Mesodermal cell (in vitro differentiated cells): ENCODE measurements around the gene TRABD.
"Not testable (repeated sequence)": the region's sequence is repeated elsewhere in the genome, so short reads cannot be mapped to it uniquely, and the experiment has no call there.

Experiments
- H3K27ac ChIP-seq: 2 replicates; pipeline ENCODE4 v1.7.0; 2013; ENCODE audit warnings: mild to moderate bottlenecking, low read depth, low read length, moderate library complexity; ENCODE audit not compliant: severe bottlenecking
- H3K36me3 ChIP-seq: 2 replicates; pipeline ENCODE4 v1.7.1; 2013; ENCODE audit warnings: mild to moderate bottlenecking, low read length, moderate library complexity; ENCODE audit not compliant: control insufficient read depth, insufficient read depth
- H3K4me1 ChIP-seq: one replicate; pipeline ENCODE4 v1.7.1; 2013; ENCODE audit warnings: mild to moderate bottlenecking, low read length; ENCODE audit not compliant: insufficient read depth, control insufficient read depth, poor library complexity, severe bottlenecking
- H3K4me3 ChIP-seq: 2 replicates; pipeline ENCODE4 v1.7.0; 2013; ENCODE audit warnings: low read length, control low read depth, mild to moderate bottlenecking; ENCODE audit not compliant: insufficient read depth, poor library complexity, severe bottlenecking; ENCODE audit errors: extremely low read depth
- H3K9me3 ChIP-seq: 2 replicates; pipeline ENCODE4 v1.7.1; 2013; ENCODE audit warnings: mild to moderate bottlenecking, low read length, moderate library complexity; ENCODE audit not compliant: control insufficient read depth
- WGBS, 2 experiments: methylation state at CpG; one replicate each; pipeline ENCODE4 v1.1.5; 2013; ENCODE audit warnings: missing lambda C conversion rate in 2 of 2; ENCODE audit not compliant: insufficient coverage in 2 of 2; 5-methylcytosine and 5-hydroxymethylcytosine counted together

TRABD gene

GRCh38 chr22:50199829-50200460 is 14.2 kb downstream of the TRABD start:
- Histone ChIP-seq H3K4me3 (peak overlapping the region; percentile 67), H3K4me1 (peaks cover 5% of the 10 kb centered on the region), H3K27ac (no peak overlapping the region), H3K9me3 (peaks cover 10% of the 10 kb centered on the region), H3K36me3 (peaks cover 50% of the 10 kb centered on the region)
- 10 to 16% methylated on average over 17 to 25 of the region's 34 CpGs for WGBS, 2 experiments

GRCh38 chr22:50200461-50201190 is 14.9 kb downstream of the TRABD start, which contains the start of gene SELENOO:
Gene SELENOO (plus strand): TSS chr22:50201011. CDS start chr22:50201037, 26 bp downstream.
- Histone ChIP-seq H3K27ac (no peak within 1 kb of the TSS), H3K9me3 (peaks cover 10% of the 10 kb centered on the region), H3K36me3 (peaks cover 50% of the 10 kb centered on the region), H3K4me1 (peaks cover 5% of the 10 kb centered on the region), H3K4me3 (peak within 1 kb of the TSS; percentile 67)
- 0% methylated on average over 47 to 86 of the region's 105 CpGs for WGBS, 2 experiments

- no peak overlapping the region for H3K27ac ChIP-seq
- peaks cover 52% of the 10 kb centered on the region for H3K36me3 ChIP-seq
- peaks cover 7% of the 10 kb centered on the region for H3K4me1 ChIP-seq
- H3K4me3 ChIP-seq, result peak overlapping the region; percentile 67
- H3K9me3 ChIP-seq, result peaks cover 10% of the 10 kb centered on the region
- 4% methylated on average over 96 to 102 of the region's 115 CpGs for WGBS, 2 experiments
Observed at GRCh38 chr22:50201191-50202129, 15.7 kb downstream of the TRABD start.

- H3K9me3 ChIP-seq, result peaks cover 10% of the 10 kb centered on the region
- no peak overlapping the region for H3K27ac ChIP-seq
- WGBS, 2 experiments, result 74 to 86% methylated on average over 6 to 12 of the region's 13 CpGs
- H3K36me3 ChIP-seq, result peaks cover 59% of the 10 kb centered on the region
- peaks cover 11% of the 10 kb centered on the region for H3K4me1 ChIP-seq
- peak overlapping the region; percentile 67 for H3K4me3 ChIP-seq
Observed at GRCh38 chr22:50202130-50202666, 16.5 kb downstream of the TRABD start.

GRCh38 chr22:50203288-50203687 is 17.6 kb downstream of the TRABD start:
- Histone ChIP-seq H3K4me1 (peaks cover 14% of the 10 kb centered on the region), H3K9me3 (peaks cover 10% of the 10 kb centered on the region), H3K36me3 (peaks cover 60% of the 10 kb centered on the region), H3K4me3 (no peak overlapping the region), H3K27ac (no peak overlapping the region)
- WGBS, 2 experiments, result 86% methylated on average over 1 of the region's 1 CpG; no CpG with 5 or more reads in 1 of the 2 experiments

GRCh38 chr22:50204571-50204970 is 18.9 kb downstream of the TRABD start:
- H3K4me3 ChIP-seq, result no peak overlapping the region
- peaks cover 12% of the 10 kb centered on the region for H3K4me1 ChIP-seq
- H3K36me3 ChIP-seq, result peaks cover 64% of the 10 kb centered on the region
- WGBS, 2 experiments, result 85 to 93% methylated on average over 4 to 6 of the region's 7 CpGs
- peaks cover 10% of the 10 kb centered on the region for H3K9me3 ChIP-seq
- no peak overlapping the region for H3K27ac ChIP-seq

GRCh38 chr22:50204998-50205397 is 19.3 kb downstream of the TRABD start:
- H3K4me1 ChIP-seq, H3K27ac ChIP-seq, H3K4me3 ChIP-seq: not testable (repeated sequence)
- WGBS, 2 experiments, result 92 to 97% methylated on average over 9 of the region's 9 CpGs
- Histone ChIP-seq H3K36me3 (peaks cover 64% of the 10 kb centered on the region), H3K9me3 (peaks cover 10% of the 10 kb centered on the region)

GRCh38 chr22:50205781-50206569 is 20.3 kb downstream of the TRABD start:
- no peak overlapping the region for H3K4me3 ChIP-seq
- H3K27ac ChIP-seq, result no peak overlapping the region
- 96 to 97% methylated on average over 37 to 39 of the region's 45 CpGs for WGBS, 2 experiments
- peaks cover 8% of the 10 kb centered on the region for H3K4me1 ChIP-seq
- peaks cover 10% of the 10 kb centered on the region for H3K9me3 ChIP-seq
- peaks cover 74% of the 10 kb centered on the region for H3K36me3 ChIP-seq

GRCh38 chr22:50206599-50206998 is 20.9 kb downstream of the TRABD start:
- peaks cover 80% of the 10 kb centered on the region for H3K36me3 ChIP-seq
- peaks cover 10% of the 10 kb centered on the region for H3K9me3 ChIP-seq
- WGBS, 2 experiments, result 63 to 64% methylated on average over 8 to 10 of the region's 10 CpGs
- peaks cover 8% of the 10 kb centered on the region for H3K4me1 ChIP-seq
- H3K27ac ChIP-seq, result no peak overlapping the region
- no peak overlapping the region for H3K4me3 ChIP-seq
